Retinal pigment epithelial cell (primary cell): ENCODE data around the gene AKIRIN1.
"Not testable (repeated sequence)": the region's sequence is repeated elsewhere in the genome, so short reads cannot be mapped to it uniquely, and the experiment has no call there.

Experiments
- DNase-seq: peaks from one replicate; pipeline ENCODE4 v3.0.0-alpha.2; 2010; ENCODE audit warnings: low read depth
- H3K4me3 ChIP-seq: 2 replicates; pipeline ENCODE4 v1.5.1; 2011; ENCODE audit warnings: mild to moderate bottlenecking, low read length, control low read depth, moderate library complexity
- CTCF ChIP-seq: conservative IDR thresholded peaks from 2 replicates; pipeline ENCODE4 v1.5.1; 2011; ENCODE audit warnings: low read depth, low read length, control low read depth, inconsistent platforms

AKIRIN1 gene

DNA sequence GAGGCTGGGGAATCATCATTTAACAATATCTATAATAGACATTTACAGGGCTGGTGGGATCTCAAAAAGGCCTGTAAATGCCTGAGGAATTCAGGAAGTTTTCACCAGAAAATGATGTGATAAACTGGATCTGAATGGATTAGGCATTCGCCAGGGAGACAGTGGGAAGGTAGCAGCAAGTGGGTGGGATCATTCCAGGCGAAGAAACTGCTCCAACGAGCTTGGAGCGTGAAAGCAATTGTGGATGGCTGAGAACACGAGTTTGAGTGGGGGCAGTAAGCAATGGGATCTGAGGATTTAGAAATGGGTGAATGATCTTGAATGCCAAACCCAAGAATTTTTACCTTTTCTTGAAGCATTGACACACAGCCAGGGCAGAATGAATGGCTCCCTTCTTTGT, 26.2 kb downstream of the AKIRIN1 start:
- TF ChIP-seq CTCF = no peak
- H3K4me3 ChIP-seq = no peak overlapping the region
- DNase-seq = no peak

DNA sequence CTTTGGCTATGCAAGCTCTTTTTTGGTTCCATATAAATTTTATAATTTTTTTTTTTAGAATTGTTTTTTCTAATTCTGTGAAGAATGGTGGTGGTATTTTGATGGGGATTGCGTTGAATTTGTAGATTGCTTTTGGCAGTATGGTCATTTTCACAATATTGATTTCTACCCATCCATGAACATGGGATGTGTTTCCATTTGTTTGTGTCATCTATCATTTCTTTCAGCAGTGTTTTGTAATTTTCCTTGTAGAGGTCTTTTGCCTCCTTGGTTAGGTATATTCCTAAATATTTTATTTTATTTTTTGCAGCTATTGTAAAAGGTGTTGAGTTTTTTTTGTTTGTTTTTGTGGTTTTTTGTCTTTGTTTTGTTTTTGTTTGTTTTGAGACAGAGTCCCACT, 29.4 kb downstream of the AKIRIN1 start:
- DNase-seq, H3K4me3 ChIP-seq: not testable (repeated sequence)

DNA sequence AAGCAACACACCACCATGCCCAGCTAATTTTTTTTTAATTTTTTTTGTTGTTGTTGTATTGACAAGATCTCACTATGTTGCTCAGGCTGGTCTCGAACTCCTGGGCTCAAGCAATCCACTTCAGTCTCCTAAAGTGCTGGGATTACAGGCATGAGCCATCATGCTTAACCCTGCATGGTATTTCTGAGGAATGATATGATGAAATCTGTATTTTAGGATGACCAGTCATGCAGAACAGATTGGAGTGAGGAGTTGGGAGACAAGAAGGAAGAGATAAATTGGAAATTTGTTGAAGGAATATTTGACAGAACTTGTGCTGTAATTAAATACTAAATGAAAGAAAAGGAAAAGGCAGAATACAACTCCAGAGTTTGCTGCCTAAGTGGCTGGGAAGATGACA, 30.4 kb downstream of the AKIRIN1 start:
- DNase-seq = no peak
- H3K4me3 ChIP-seq = no peak overlapping the region
- no peak for TF ChIP-seq CTCF

GRCh38 chr1:39023140-39023539, 32.1 kb downstream of the AKIRIN1 start:
- no peak for DNase-seq
- H3K4me3 ChIP-seq = no peak overlapping the region
- no peak for TF ChIP-seq CTCF

- peak; percentile 85 for DNase-seq
- H3K4me3 ChIP-seq = peak within 1 kb of the TSS; percentile 98
- no peak for TF ChIP-seq CTCF
These were observed 35.2 kb downstream of the AKIRIN1 start, which contains the start of gene NDUFS5 for GRCh38 chr1:39026051-39026865. Gene NDUFS5, plus strand, starts transcription at chr1:39026350. Its CDS starts 2,375 bp downstream, at chr1:39028725.

- no peak for TF ChIP-seq CTCF
- peak overlapping the region; percentile 98 for H3K4me3 ChIP-seq
- no peak for DNase-seq
These were observed 35.9 kb downstream of the AKIRIN1 start for GRCh38 chr1:39026866-39027507.

- DNase-seq = no peak
These were observed 43.1 kb downstream of the AKIRIN1 start for GRCh38 chr1:39034114-39034654.

More at GRCh38 chr1:39034114-39034654, 43.1 kb downstream of the AKIRIN1 start:
- no peak for TF ChIP-seq CTCF
- no peak overlapping the region for H3K4me3 ChIP-seq
